GM21737 (cell line): ENCODE results near the gene ERICH2.

Experiments used
- ATAC-seq: cut with Tn5 transposase; IDR thresholded peaks from one replicate; pipeline ENCODE4 v1.9.1; 2021; ENCODE audit warnings: mild to moderate bottlenecking, moderate library complexity; ENCODE audit not compliant: unreplicated experiment

ERICH2 gene

DNA sequence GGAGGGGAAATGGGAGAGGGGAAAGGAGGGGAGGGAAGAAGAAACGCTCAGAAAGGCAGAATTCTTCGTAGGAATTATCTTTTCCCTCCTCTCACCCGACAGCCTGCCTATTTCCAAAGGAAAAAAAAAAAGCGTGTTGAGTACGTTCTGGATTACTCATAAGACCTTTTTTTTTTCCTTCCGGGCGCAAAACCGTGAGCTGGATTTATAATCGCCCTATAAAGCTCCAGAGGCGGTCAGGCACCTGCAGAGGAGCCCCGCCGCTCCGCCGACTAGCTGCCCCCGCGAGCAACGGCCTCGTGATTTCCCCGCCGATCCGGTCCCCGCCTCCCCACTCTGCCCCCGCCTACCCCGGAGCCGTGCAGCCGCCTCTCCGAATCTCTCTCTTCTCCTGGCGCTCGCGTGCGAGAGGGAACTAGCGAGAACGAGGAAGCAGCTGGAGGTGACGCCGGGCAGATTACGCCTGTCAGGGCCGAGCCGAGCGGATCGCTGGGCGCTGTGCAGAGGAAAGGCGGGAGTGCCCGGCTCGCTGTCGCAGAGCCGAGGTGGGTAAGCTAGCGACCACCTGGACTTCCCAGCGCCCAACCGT lies 46.4 kb downstream of the ERICH2 start, which contains the start of gene GAD1:
Gene GAD1, plus strand, starts transcription at position 384 of the 589 bp plus-strand sequence. CDS start 1,705 bp downstream, outside the sequence.
- ATAC-seq, result peak; percentile 44

DNA sequence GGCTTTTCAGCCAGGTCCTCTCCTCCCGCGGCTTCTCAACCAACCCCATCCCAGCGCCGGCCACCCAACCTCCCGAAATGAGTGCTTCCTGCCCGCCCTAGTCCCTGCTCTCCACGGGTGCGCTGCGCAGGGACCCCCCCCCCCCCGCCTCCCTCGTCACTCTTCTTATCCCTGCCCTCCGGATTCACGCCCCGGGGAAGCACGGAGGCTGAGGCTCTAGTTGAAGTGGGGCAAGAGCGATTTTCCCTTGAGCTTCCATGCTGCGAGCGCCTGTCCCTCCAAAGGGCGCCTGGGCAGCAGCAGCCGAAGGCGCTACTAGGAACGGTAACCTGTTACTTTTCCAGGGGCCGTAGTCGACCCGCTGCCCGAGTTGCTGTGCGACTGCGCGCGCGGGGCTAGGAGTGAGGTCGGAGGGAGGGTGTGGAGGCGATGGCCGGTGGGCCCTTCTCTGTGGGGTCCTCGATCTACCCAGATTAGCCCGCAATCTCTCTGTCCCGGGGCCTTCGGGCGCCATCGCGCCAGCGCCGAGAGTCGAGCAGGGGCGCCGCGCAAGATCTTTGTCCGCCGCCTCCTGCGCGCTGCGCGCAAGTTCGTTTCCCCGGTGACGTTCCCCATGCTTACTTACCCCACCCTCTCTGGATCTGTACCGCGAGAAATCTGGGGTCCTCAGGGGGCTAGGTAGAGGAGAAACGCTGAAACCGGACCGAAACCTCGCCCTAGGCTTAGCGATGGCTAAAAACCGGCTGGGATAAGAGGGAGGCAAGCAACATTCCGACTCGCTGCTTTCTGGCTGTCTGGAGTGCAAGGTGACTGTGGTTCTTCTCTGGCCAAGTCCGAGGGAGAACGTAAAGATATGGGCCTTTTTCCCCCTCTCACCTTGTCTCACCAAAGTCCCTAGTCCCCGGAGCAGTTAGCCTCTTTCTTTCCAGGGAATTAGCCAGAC lies 47.2 kb downstream of the ERICH2 start:
- ATAC-seq, result peak; percentile 14

DNA sequence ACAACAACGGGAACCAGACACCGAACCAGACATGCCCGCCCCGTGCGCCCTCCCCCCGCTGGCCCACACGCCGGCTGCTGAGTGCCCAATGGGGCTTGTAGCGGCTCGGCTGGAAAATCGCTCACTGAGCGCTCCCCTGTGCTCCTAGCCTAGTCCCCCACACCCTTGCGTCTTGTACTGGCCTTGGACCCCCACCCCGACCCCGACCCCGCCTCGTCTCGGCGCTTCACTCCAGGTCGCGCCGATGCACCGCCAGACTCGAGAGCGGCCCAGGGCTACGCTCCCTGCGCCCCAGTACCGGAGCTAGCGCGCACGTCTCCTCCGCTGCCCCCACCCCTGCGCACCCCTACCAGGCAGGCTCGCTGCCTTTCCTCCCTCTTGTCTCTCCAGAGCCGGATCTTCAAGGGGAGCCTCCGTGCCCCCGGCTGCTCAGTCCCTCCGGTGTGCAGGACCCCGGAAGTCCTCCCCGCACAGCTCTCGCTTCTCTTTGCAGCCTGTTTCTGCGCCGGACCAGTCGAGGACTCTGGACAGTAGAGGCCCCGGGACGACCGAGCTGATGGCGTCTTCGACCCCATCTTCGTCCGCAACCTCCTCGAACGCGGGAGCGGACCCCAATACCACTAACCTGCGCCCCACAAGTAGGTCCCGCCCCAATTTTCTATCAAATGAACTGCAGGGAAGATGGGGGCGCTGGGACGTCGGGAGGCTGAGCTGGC lies 48.0 kb downstream of the ERICH2 start:
- no peak for ATAC-seq

DNA sequence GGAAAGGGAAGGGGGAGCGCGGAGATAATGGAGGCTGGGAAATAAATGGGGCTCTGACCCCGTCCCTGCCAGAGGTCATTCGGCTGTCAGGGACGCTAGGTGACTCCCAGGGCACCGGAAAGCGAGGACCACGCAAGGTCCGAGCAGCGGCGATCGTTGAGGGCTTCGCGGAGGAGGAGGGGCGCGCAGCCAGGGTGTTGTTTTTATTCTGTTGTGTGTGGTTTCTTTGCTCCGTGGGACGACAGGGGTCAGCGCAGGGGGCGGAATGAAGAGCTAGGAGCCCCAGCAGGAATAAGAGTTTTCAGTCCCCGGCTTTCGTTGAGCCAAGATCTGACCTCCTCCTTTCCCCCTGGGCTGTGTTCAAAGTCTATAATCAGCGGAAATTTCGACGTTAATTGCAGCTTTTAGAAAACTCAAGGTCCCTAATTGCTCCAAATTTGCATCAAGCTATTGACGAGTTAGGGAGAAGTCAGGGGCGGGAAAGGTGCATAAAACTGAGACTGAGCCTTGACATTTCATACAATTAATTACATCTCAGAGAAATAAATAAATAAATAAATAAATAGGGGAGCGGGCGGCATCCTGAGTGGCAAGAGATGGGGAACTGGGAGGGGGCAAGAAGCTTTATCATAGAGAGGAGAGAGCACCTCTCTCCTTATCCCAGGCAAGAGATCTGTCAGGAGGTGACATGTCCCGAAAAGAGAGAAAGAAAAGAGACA lies 48.7 kb downstream of the ERICH2 start:
- ATAC-seq, result no peak

DNA sequence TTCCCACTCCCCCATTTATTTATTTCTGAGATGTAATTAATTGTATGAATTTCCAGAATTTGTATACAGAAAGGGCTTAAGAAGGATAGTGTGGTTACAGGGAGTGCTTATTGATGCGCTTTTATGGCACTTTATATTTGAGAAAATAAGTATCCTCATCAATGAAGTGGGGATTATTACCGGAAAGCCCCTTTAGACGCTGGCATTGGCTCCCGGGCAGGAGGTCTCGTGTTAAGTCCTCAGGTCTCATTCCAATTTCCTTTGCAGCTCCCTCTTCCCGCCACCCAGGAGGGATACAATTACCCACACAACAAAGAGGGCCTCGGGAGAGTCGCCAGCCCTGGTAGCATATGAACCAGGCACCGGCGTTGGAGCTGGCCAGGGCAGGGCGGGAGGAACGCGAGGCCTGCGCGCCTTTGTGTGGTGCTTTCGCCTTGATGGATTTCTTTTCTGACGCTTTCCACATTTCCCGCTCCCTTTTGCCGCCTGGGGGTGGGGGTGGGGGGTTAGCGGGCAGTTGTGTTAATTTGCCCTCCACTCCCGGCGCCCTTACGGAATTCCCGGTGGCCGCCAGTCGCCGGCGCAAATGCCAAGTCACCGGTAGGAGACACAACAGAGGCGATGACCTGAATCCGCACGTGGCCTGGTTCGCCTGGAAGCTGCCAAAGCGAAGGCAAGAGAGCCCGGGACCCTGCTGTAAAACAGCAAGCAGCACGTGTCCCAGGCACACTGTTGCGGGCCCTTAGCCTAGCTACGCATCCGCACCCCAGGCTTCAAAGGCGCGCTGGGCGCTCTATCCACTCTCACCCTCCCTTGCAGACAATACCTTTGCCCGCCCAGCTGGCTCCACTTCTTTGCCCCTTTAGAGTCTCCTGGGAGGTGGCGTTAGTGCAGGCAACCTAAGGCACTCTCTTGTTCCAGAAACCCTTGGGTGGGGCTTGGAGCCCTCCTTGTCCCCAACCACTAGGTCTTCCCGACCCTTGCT lies 49.8 kb downstream of the ERICH2 start:
- ATAC-seq, result no peak

DNA sequence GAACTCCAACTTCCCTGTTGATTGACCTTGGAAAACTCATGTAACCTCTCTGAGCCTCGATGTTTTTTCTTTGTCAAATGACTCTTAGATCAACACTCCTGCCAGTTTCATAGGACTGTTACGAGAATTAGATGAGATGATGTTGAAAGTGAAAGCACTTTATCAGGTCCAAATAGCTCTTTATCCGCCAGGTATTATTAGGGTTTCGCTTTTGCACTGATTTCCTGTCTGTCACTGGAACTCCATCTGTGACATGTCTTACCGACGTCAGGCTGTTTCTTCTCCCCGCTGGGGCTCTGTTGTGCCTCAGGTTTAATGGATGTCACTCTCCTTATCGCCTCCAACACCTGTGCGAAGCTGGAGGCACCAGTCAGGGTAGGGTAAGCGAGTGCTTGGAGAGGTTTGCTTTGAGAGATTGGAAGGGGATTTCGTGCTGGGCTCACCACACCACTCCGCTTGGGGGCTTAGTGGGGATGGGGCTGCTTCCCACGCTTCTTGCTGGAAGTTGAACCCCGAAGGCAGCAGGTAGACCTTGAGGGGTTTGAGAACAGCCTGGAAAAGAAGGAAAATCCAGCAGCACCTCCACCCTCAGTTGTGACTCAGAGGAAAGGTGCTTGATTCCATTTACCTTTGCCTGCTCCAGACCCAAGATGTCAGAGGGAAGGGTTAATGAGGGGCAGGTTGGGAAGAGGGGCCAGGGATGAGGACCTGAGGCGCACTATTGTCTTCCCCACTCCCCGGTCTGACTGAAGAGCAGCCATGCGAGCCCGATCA lies 50.8 kb downstream of the ERICH2 start:
- ATAC-seq, result no peak

DNA sequence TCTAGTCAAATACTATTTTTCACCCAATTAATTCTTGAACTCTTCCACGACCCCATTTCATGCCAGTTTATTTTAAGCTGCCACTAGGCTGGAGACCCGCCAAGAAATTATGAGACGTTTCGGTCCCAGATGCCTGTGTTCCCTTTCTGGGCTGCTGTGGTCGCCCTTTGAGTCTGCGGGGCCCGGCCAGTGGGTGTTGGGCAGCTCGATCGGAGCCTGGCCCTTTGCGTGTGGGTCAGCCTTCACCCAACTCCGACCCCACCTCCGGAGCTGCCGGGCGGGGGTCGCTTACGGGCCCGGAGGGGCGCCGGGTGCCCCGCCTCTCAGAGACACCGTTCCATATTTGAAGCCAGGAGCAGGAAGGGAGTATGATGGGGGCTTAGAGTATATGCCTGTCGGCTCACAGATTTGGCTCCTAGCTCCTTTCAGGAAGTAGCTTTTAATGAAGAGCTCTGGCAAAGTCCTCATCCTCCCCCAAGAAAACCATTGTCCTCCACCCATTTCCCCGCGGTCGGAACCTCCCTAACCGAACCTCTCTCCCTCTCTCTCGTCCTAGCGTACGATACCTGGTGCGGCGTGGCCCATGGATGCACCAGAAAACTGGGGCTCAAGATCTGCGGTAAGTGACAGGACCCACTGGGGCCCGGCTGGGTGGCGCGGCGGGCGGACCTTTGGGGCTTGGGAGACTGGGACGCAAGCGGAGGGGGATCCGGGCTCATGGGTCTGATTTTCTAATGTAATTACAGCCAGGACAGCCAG lies 51.5 kb downstream of the ERICH2 start:
- no peak for ATAC-seq

DNA sequence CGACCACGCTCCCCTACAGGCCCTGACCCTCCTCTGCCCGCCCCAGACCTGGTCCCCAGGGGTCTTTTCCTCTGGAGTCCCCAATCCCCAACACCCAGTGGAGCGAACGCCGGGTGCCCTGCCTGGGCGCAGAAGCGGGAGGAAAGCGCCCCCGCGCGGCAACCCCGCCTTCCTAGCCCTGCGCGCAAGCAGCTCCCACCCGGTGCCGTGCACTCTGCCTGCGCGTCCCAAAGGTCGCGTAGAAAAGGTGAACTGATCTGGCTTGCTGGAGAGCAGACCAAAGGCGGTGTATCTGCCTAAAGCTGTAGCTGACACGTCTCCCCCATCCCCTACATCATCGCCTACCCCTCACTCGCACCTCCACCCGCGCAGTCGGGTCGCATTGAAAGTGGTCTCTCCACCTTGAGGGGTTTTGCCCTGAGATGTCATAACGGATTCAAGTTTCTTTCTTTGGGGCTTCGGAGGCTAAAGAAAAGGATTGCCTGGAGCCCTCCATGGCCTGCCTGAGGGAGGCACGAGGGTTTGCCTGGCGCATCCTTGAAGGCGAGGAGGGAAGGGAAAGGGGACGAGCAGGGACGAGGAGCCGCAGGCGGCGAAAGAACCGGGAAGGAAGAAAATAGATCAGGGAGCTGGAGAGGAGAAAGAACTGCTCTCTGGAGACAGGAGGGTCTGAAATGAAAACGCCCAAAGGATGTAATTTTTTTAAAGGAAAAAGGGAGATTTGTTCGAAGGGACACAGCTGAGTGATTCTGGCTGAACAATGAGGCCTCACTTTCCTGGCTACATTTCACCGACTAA lies 52.3 kb downstream of the ERICH2 start:
- no peak for ATAC-seq

DNA sequence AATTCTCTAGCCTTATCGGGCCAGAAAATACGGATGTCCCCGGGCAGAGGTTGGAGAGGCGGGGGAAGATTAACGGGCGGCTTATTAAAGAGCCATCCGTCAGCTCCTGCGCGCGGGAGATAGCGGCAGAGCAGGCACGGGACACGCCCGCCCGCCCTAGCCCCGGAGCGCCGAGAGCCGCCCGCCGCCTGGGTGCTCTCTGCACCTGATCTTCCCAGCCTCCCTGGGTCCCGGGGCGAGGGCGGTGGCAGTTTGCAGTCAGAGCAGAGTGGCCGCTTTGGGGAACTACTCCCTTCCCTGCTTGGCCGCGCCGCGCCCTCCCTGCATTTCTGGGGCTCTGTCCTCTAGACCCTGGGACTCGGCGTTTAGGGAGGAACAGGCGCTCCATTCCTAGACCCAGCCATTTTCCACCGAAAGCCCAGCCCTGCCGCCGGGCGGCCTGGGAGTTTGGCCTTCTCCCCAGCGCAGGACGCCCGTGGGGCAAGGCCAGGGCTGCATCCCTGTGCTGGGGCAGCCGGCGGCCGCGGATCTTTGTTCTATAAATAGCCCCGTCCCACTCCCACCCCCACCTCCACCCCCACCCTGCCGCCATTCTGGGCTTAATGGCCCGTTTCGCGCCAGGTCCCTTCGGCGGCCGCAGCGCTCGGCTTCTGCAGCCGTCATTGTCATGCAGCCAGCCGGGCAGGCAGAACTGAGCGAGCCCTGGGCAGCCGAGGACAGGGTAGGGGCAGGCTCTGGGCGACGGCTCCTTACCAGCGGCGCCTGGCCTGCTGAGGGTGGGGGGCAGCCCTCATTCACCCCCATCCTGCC lies 53.1 kb downstream of the ERICH2 start:
- no peak for ATAC-seq

DNA sequence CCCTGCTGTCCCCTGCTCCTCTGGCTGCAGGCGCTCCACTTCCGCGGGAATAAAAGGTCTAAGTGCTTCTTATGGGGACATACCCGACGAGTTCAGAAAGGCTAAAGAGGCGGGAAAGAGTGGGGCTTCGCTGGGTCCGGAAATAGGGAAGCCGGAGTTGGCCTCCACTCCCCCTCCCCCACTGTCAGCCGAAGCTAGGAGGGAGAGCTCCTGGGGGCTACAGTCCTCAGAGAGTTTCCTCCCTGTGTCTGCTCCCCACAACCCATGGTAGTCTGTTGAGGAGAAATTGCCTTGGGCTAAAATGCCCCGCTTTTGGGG lies 53.7 kb downstream of the ERICH2 start:
- ATAC-seq, result no peak

DNA sequence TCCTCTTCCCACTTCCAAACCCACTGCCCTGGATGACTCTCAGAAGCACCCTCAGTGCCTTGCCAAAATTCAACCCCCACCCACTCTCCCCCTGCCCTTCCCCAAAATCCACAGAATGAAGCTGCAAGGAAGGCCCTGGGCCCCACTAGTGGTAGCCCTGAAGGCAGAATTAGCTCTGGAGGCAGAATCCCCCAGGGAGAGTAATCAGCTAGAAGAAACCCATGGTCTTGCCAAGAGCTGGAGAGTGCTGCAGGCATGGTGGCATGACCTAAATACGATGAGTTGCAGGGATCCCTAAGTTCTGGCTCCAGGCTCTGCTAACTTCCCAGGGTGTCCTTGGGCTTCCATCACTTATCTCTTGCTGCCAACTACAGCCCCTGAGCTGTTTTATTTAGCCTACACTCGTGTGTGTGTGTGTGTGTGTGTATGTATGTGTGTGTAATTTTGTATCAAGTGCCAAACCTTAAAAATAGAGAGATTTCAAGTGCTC lies 54.4 kb downstream of the ERICH2 start:
- ATAC-seq, result no peak

DNA sequence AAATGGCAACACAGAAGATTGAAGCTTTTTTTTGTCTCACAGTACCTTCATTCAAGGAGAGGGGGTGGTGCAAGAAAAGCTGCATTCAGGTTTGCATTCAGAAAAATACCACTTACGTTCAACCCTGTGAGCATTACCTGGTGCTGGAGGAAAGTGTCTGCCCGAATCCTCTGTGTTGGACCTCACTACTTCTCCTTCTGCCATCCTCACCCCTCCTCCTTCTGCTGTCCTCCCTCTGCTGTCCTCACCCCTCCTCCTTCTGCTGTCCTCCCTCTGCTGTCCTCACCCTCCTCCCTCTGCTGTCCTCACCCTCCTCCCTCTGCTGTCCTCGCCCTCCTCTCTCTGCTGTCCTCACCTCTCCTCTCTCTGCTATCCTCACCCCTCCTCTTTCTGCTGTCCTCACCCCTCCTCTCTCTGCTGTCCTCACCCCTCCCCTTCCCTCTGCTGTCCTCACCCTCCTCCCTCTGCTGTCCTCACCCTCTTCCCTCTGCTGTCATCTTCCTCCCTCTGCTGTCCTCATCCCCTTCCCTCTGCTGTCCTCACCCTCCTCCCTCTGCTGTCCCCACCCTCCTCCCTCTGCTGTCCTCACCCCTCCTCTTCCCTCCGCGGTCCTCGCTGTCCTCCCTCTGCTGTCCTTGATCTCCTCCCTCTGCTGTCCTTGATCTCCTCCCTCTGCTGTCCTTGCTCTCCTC lies 57.8 kb downstream of the ERICH2 start:
- no peak for ATAC-seq

DNA sequence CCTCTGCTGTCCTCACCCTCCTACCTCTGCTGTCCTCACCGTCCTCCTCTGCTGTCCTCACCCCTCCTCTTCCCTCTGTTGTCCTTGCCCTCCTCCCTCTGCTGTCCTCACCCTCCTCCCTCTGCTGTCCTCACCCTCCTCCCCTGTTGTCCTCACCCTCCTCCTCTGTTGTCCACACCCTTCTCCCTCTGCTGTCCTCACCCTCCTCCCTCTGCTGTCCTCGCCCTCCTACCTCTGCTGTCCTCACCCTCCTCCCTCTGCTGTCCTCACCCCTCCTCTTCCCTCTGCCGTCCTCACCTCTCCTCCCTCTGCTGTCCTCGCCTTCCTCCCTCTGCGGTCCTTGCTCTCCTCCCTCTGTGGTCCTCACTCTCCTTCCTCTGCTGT lies 58.3 kb downstream of the ERICH2 start:
- no peak for ATAC-seq

DNA sequence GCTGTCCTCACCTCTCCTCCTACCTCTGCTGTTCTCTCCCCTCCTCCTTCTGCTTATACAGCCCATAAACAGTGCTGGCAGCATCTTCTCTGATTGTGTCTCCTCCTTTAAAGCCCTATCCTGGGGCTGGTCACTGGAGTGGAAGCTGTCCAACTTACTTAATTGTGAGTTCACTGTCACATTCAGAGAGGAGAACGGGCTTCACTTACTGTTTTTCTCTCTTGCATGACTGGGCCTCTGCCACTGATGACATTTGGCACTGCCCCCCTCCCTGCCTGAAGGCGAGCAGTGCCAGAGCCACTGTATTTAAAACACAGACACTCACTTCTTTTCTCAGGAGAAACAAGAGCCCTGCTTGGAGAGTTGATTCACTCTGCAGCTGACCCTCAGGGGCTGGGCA lies 58.9 kb downstream of the ERICH2 start:
- no peak for ATAC-seq

DNA sequence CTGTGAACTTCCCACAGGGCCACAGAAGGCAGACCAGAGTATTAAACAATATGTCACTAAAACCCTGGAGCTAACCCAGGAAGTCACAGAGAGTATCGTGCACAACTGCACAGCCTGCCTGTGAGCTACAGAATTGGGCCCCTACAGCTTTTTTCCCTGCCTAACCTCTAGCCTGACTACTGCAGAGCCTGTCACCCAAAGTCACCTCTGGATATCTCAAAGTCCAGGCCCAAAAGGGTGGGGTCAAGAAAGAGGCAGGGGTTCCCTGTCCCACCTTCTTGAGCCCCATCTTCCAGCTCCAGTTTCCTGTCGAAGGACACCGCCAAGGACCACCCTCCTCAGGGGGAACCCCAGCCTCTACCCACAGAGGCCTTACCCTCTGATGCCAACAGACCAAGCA lies 60.0 kb downstream of the ERICH2 start:
- ATAC-seq, result no peak

DNA sequence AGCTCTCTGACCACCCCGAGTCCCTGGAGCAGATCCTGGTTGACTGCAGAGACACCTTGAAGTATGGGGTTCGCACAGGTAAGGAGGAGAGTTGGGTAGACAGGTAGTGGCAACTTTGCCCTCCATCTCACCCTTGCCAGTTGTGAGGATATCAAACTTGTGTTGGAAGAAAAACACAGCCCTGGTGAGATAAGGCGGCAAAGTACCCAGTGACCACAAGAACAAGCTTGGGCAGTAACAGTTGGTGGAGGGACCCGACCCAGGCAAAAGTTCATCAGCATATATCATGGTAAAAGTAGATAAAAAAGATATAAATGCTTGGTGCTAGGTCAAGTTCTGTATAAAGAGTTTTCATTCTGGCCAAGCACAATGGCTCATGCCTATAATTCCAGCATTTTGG lies 60.9 kb downstream of the ERICH2 start:
- no peak for ATAC-seq
